GM23338 (cell line): ENCODE results near the gene HSPB8.

ENCODE experiments used
- CTCF ChIP-seq, 2 experiments: fragments of 200-600 bp in 1 of 2; sonication (generic) in 1 of 2; conservative IDR thresholded peaks; 2 replicates each; pipeline versions ENCODE4 v1.5.1 to v1.6.1; 2016 to 2017; ENCODE audit warnings: antibody characterized with exemption in 2 of 2, low read depth in 2 of 2, mild to moderate bottlenecking in 2 of 2, moderate library complexity in 1 of 2
- EZH2 ChIP-seq: fragments of 200-600 bp; sonication (generic); IDR thresholded peaks from one replicate; pipeline ENCODE4 v1.8.0; 2017; ENCODE audit warnings: antibody characterized with exemption, mild to moderate bottlenecking, low read depth; ENCODE audit not compliant: unreplicated experiment
- EZH2phosphoT487 ChIP-seq: fragments of 200-600 bp; sonication (generic); IDR thresholded peaks from one replicate; pipeline ENCODE4 v1.8.1; 2018; ENCODE audit warnings: antibody characterized with exemption; ENCODE audit not compliant: unreplicated experiment
- JUNB ChIP-seq: IDR thresholded peaks from one replicate; pipeline ENCODE4 v1.6.1; 2016; ENCODE audit warnings: antibody characterized with exemption; ENCODE audit not compliant: unreplicated experiment
- POLR2AphosphoS5 ChIP-seq: IDR thresholded peaks from 2 replicates; pipeline ENCODE4 v1.6.1; 2016; ENCODE audit warnings: antibody characterized with exemption, low read depth
- REST ChIP-seq: IDR thresholded peaks from one replicate; pipeline ENCODE4 v1.6.1; 2018; ENCODE audit warnings: antibody characterized with exemption; ENCODE audit not compliant: unreplicated experiment
- STAT1 ChIP-seq: IDR thresholded peaks from one replicate; pipeline ENCODE4 v1.6.1; 2016; ENCODE audit warnings: antibody characterized with exemption; ENCODE audit not compliant: unreplicated experiment
- ZNF114 ChIP-seq: fragments of 250-450 bp; sonication (Bioruptor Pico); IDR thresholded peaks from 2 replicates; pipeline ENCODE4 v1.5.0; 2020; ENCODE audit warnings: mild to moderate bottlenecking, moderate library complexity
- ZNF331 ChIP-seq: fragments of 250-450 bp; sonication (Bioruptor Pico); IDR thresholded peaks from 2 replicates; pipeline ENCODE4 v1.5.0; 2020; ENCODE audit warnings: low read depth, mild to moderate bottlenecking, moderate library complexity
- TF ChIP-seq, protein P1 (sequence below): IDR thresholded peaks from 2 replicates; pipeline ENCODE4 v1.6.1; 2016; ENCODE audit warnings: antibody characterized with exemption

DNA sequence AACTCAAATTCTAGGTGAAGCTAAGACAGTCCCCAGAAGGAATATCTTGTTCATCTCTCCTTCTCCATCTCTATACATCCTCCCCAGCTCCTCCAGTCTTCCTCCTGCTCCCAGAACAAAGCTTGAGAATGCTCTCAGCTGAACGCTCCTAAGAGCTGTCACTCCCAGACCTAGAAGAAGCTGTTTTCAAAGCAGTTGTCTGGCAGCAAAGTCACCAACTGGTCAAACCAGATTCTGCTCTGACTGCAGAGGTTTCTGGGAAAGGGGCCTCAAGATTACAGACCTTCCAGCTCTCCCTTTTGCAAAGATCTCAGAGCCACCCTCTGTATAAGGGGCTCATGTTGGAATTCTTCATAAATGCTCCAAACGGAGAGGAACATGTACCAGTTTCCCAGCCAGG, 9.6 kb upstream of the HSPB8 start:
- TF ChIP-seq REST, result no peak
- TF ChIP-seq CTCF (conservative IDR thresholded peaks at IDR 0.05; ENCODE audit: low read depth in 2 of 2), result no peak
- TF ChIP-seq EZH2, result no peak
- TF ChIP-seq POLR2AphosphoS5, result no peak
- no peak for TF ChIP-seq STAT1
- no peak for TF ChIP-seq JUNB
- TF ChIP-seq EZH2phosphoT487, result no peak
- no peak for TF ChIP-seq ZNF114
- TF ChIP-seq ZNF331 (CRISPR knock-in tag), result no peak
- TF ChIP-seq, protein P1, sequence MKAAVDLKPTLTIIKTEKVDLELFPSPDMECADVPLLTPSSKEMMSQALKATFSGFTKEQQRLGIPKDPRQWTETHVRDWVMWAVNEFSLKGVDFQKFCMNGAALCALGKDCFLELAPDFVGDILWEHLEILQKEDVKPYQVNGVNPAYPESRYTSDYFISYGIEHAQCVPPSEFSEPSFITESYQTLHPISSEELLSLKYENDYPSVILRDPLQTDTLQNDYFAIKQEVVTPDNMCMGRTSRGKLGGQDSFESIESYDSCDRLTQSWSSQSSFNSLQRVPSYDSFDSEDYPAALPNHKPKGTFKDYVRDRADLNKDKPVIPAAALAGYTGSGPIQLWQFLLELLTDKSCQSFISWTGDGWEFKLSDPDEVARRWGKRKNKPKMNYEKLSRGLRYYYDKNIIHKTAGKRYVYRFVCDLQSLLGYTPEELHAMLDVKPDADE, result no peak
